ENCODE data around the gene ADRM1.

ADRM1 gene

GRCh38 chr20:62302341-62303061 lies at the start of gene ADRM1:
Gene ADRM1 (plus strand): TSS chr20:62302997. CDS start chr20:62303569, 572 bp downstream.
- peak within 1 kb of the TSS; percentile 92 for H3K27ac ChIP-seq (ENCODE audit: low read length)
- H3K9me3 ChIP-seq (ENCODE audit: control insufficient read depth in 1 of 2, low read length in 2 of 2) = no peaks in the 10 kb centered on the region
- peaks cover 11 to 30% of the 10 kb centered on the region in 2 donors for H3K4me1 ChIP-seq (ENCODE audit: control insufficient read depth in 1 of 2, insufficient read depth in 2 of 2, low read length in 2 of 2)
- H3K36me3 ChIP-seq (ENCODE audit: control insufficient read depth in 1 of 2, insufficient read depth in 2 of 2, low read length in 2 of 2) = peaks cover 9 to 42% of the 10 kb centered on the region in 2 donors
- peak within 1 kb of the TSS; percentile 83 to 86 for H3K4me3 ChIP-seq (ENCODE audit: low read depth in 1 of 2, low read length in 2 of 2)
- no peaks in the 10 kb centered on the region for H3K27me3 ChIP-seq (ENCODE audit: low read depth, low read length)

- Histone ChIP-seq H3K27ac (ENCODE audit: low read length) (no peak overlapping the region), H3K27me3 (ENCODE audit: low read depth, low read length) (no peaks in the 10 kb centered on the region), H3K4me3 (ENCODE audit: low read depth in 1 of 2, low read length in 2 of 2) (no peak overlapping the region), H3K36me3 (ENCODE audit: control insufficient read depth in 1 of 2, insufficient read depth in 2 of 2, low read length in 2 of 2) (peaks cover 5 to 15% of the 10 kb centered on the region in 2 donors), H3K4me1 (ENCODE audit: control insufficient read depth in 1 of 2, insufficient read depth in 2 of 2, low read length in 2 of 2) (no peaks in the 10 kb centered on the region), H3K9me3 (ENCODE audit: control insufficient read depth in 1 of 2, low read length in 2 of 2) (no peaks in the 10 kb centered on the region)
These were observed 49.4 kb upstream of the ADRM1 start for GRCh38 chr20:62253398-62253797.

- peaks cover 6 to 15% of the 10 kb centered on the region in 2 donors for H3K36me3 ChIP-seq (ENCODE audit: control insufficient read depth in 1 of 2, insufficient read depth in 2 of 2, low read length in 2 of 2)
- H3K4me3 ChIP-seq (ENCODE audit: low read depth in 1 of 2, low read length in 2 of 2) = no peak overlapping the region
- H3K27me3 ChIP-seq (ENCODE audit: low read depth, low read length) = no peaks in the 10 kb centered on the region
- H3K9me3 ChIP-seq (ENCODE audit: control insufficient read depth in 1 of 2, low read length in 2 of 2) = no peaks in the 10 kb centered on the region
- no peaks in the 10 kb centered on the region for H3K4me1 ChIP-seq (ENCODE audit: control insufficient read depth in 1 of 2, insufficient read depth in 2 of 2, low read length in 2 of 2)
- no peak overlapping the region for H3K27ac ChIP-seq (ENCODE audit: low read length)
These were observed 48.6 kb upstream of the ADRM1 start for GRCh38 chr20:62254021-62254724.

- H3K27me3 ChIP-seq (ENCODE audit: low read depth, low read length) = no peaks in the 10 kb centered on the region
- H3K4me1 ChIP-seq (ENCODE audit: control insufficient read depth in 1 of 2, insufficient read depth in 2 of 2, low read length in 2 of 2) = no peaks in the 10 kb centered on the region
- H3K36me3 ChIP-seq (ENCODE audit: control insufficient read depth in 1 of 2, insufficient read depth in 2 of 2, low read length in 2 of 2) = peaks cover 16 to 26% of the 10 kb centered on the region in 2 donors
These were observed 46.8 kb upstream of the ADRM1 start for GRCh38 chr20:62255976-62256375.

GRCh38 chr20:62258499-62259293 lies 44.1 kb upstream of the ADRM1 start:
- Histone ChIP-seq H3K27ac (ENCODE audit: low read length) (no peak overlapping the region), H3K9me3 (ENCODE audit: control insufficient read depth in 1 of 2, low read length in 2 of 2) (no peaks in the 10 kb centered on the region), H3K4me3 (ENCODE audit: low read depth in 1 of 2, low read length in 2 of 2) (no peak overlapping the region), H3K36me3 (ENCODE audit: control insufficient read depth in 1 of 2, insufficient read depth in 2 of 2, low read length in 2 of 2) (peaks cover 35 to 51% of the 10 kb centered on the region in 2 donors), H3K27me3 (ENCODE audit: low read depth, low read length) (no peaks in the 10 kb centered on the region), H3K4me1 (ENCODE audit: control insufficient read depth in 1 of 2, insufficient read depth in 2 of 2, low read length in 2 of 2) (no peaks in the 10 kb centered on the region)

More at GRCh38 chr20:62255976-62256375, 46.8 kb upstream of the ADRM1 start:
- Histone ChIP-seq H3K9me3 (ENCODE audit: control insufficient read depth in 1 of 2, low read length in 2 of 2) (no peaks in the 10 kb centered on the region), H3K27ac (ENCODE audit: low read length) (no peak overlapping the region), H3K4me3 (ENCODE audit: low read depth in 1 of 2, low read length in 2 of 2) (no peak overlapping the region)

GRCh38 chr20:62259294-62259565 lies 43.6 kb upstream of the ADRM1 start:
- Histone ChIP-seq H3K4me3 (ENCODE audit: low read depth in 1 of 2, low read length in 2 of 2) (no peak overlapping the region), H3K4me1 (ENCODE audit: control insufficient read depth in 1 of 2, insufficient read depth in 2 of 2, low read length in 2 of 2) (no peaks in the 10 kb centered on the region), H3K27ac (ENCODE audit: low read length) (no peak overlapping the region), H3K36me3 (ENCODE audit: control insufficient read depth in 1 of 2, insufficient read depth in 2 of 2, low read length in 2 of 2) (peaks cover 38 to 55% of the 10 kb centered on the region in 2 donors), H3K27me3 (ENCODE audit: low read depth, low read length) (no peaks in the 10 kb centered on the region), H3K9me3 (ENCODE audit: control insufficient read depth in 1 of 2, low read length in 2 of 2) (no peaks in the 10 kb centered on the region)

GRCh38 chr20:62262064-62262463 lies 40.7 kb upstream of the ADRM1 start:
- Histone ChIP-seq H3K27ac (ENCODE audit: low read length) (no peak overlapping the region), H3K4me1 (ENCODE audit: control insufficient read depth in 1 of 2, insufficient read depth in 2 of 2, low read length in 2 of 2) (no peaks in the 10 kb centered on the region), H3K4me3 (ENCODE audit: low read depth in 1 of 2, low read length in 2 of 2) (no peak overlapping the region), H3K9me3 (ENCODE audit: control insufficient read depth in 1 of 2, low read length in 2 of 2) (no peaks in the 10 kb centered on the region), H3K27me3 (ENCODE audit: low read depth, low read length) (no peaks in the 10 kb centered on the region), H3K36me3 (ENCODE audit: control insufficient read depth in 1 of 2, insufficient read depth in 2 of 2, low read length in 2 of 2) (peaks cover 40 to 69% of the 10 kb centered on the region in 2 donors)

GRCh38 chr20:62263396-62263795 lies 39.4 kb upstream of the ADRM1 start:
- H3K27me3 ChIP-seq (ENCODE audit: low read depth, low read length) = no peaks in the 10 kb centered on the region
- H3K9me3 ChIP-seq (ENCODE audit: control insufficient read depth in 1 of 2, low read length in 2 of 2) = no peaks in the 10 kb centered on the region
- no peaks in the 10 kb centered on the region for H3K4me1 ChIP-seq (ENCODE audit: control insufficient read depth in 1 of 2, insufficient read depth in 2 of 2, low read length in 2 of 2)
- H3K27ac ChIP-seq (ENCODE audit: low read length) = no peak overlapping the region
- H3K4me3 ChIP-seq (ENCODE audit: low read depth in 1 of 2, low read length in 2 of 2) = no peak overlapping the region
- H3K36me3 ChIP-seq (ENCODE audit: control insufficient read depth in 1 of 2, insufficient read depth in 2 of 2, low read length in 2 of 2) = peaks cover 40 to 64% of the 10 kb centered on the region in 2 donors

- Histone ChIP-seq H3K4me3 (ENCODE audit: low read depth in 1 of 2, low read length in 2 of 2) (no peak overlapping the region), H3K27ac (ENCODE audit: low read length) (no peak overlapping the region), H3K27me3 (ENCODE audit: low read depth, low read length) (no peaks in the 10 kb centered on the region), H3K4me1 (ENCODE audit: control insufficient read depth in 1 of 2, insufficient read depth in 2 of 2, low read length in 2 of 2) (no peaks in the 10 kb centered on the region), H3K9me3 (ENCODE audit: control insufficient read depth in 1 of 2, low read length in 2 of 2) (no peaks in the 10 kb centered on the region), H3K36me3 (ENCODE audit: control insufficient read depth in 1 of 2, insufficient read depth in 2 of 2, low read length in 2 of 2) (peaks cover 34 to 59% of the 10 kb centered on the region in 2 donors)
These were observed 37.4 kb upstream of the ADRM1 start for GRCh38 chr20:62265365-62265764.

GRCh38 chr20:62266340-62266739 lies 36.5 kb upstream of the ADRM1 start:
- Histone ChIP-seq H3K36me3 (ENCODE audit: control insufficient read depth in 1 of 2, insufficient read depth in 2 of 2, low read length in 2 of 2) (peaks cover 31 to 57% of the 10 kb centered on the region in 2 donors), H3K4me3 (ENCODE audit: low read depth in 1 of 2, low read length in 2 of 2) (no peak overlapping the region), H3K9me3 (ENCODE audit: control insufficient read depth in 1 of 2, low read length in 2 of 2) (no peaks in the 10 kb centered on the region), H3K27ac (ENCODE audit: low read length) (no peak overlapping the region), H3K27me3 (ENCODE audit: low read depth, low read length) (no peaks in the 10 kb centered on the region), H3K4me1 (ENCODE audit: control insufficient read depth in 1 of 2, insufficient read depth in 2 of 2, low read length in 2 of 2) (no peaks in the 10 kb centered on the region)

- peaks cover 30 to 56% of the 10 kb centered on the region in 2 donors for H3K36me3 ChIP-seq (ENCODE audit: control insufficient read depth in 1 of 2, insufficient read depth in 2 of 2, low read length in 2 of 2)
- H3K9me3 ChIP-seq (ENCODE audit: control insufficient read depth in 1 of 2, low read length in 2 of 2) = no peaks in the 10 kb centered on the region
- no peak overlapping the region for H3K4me3 ChIP-seq (ENCODE audit: low read depth in 1 of 2, low read length in 2 of 2)
- H3K27ac ChIP-seq (ENCODE audit: low read length) = no peak overlapping the region
- H3K4me1 ChIP-seq (ENCODE audit: control insufficient read depth in 1 of 2, insufficient read depth in 2 of 2, low read length in 2 of 2) = no peaks in the 10 kb centered on the region
- H3K27me3 ChIP-seq (ENCODE audit: low read depth, low read length) = no peaks in the 10 kb centered on the region
These were observed 35.9 kb upstream of the ADRM1 start for GRCh38 chr20:62266851-62267250.

Data from muscle layer of duodenum (tissue), 2 donors.